Vagina (tissue), 2 donors: Measurements from ENCODE around the gene TMC7. TPM values are rescaled to one million over a fixed set of nuclear protein-coding genes. Genes with fewer than 3 reads are reported as not detected.

Source experiments
- DNase-seq, 2 donors: peaks; one replicate each; pipeline ENCODE4 v3.0.0-alpha.2; 2017; ENCODE audit errors: extremely low spot score in 2 of 2
- H3K27ac ChIP-seq: fragments of 200-600 bp; sonication (generic); one replicate; pipeline ENCODE4 v1.5.1; 2019
- H3K27me3 ChIP-seq: fragments of 200-600 bp; sonication (generic); one replicate; pipeline ENCODE4 v1.5.1; 2019
- H3K36me3 ChIP-seq, 2 donors: fragments of 200-600 bp; sonication (generic); one replicate each; pipeline ENCODE4 v1.5.1; 2017 to 2019
- H3K4me1 ChIP-seq: fragments of 200-600 bp; sonication (generic); one replicate; pipeline ENCODE4 v1.5.1; 2019
- H3K4me3 ChIP-seq, 2 donors: fragments of 200-600 bp; sonication (generic); 1 replicate in 1 of 2; 2 replicates in 1 of 2; pipeline ENCODE4 v1.5.1; 2016 to 2019
- H3K9me3 ChIP-seq: fragments of 200-600 bp; sonication (generic); one replicate; pipeline ENCODE4 v1.5.1; 2019
- POLR2A ChIP-seq, 2 donors: fragments of 450-650 bp; IDR thresholded peaks; one replicate each; pipeline ENCODE4 v1.6.1; 2017; ENCODE audit warnings: antibody characterized with exemption in 2 of 2, mild to moderate bottlenecking in 2 of 2, moderate library complexity in 2 of 2
- POLR2AphosphoS5 ChIP-seq, 2 donors: sonication (generic); formaldehyde crosslinking; IDR thresholded peaks; one replicate each; pipeline ENCODE4 v1.9.0; 2017; ENCODE audit warnings: antibody characterized with exemption in 2 of 2, mild to moderate bottlenecking in 2 of 2, low read depth in 1 of 2; ENCODE audit not compliant: insufficient read depth in 1 of 2
- intact Hi-C: fragments of 100-400 bp; cut with DNase I; formaldehyde crosslinking; loops from one replicate; pipeline ENCODE4 v1.15.1; 2023
- total RNA-seq: library from RNA; depleted of rRNA; stranded (reverse); fragments of >200 nt; gene quantifications from one replicate; pipeline ENCODE4 v1.2.3, GENCODE V29; 2016
- TF ChIP-seq, protein P1 (sequence below), 3 experiments: fragments of 450-650 bp in 2 of 3; fragments of 200-600 bp in 1 of 3; sonication (generic) in 1 of 3; IDR thresholded peaks; one replicate each; pipeline ENCODE4 v1.5.1; 2017 to 2019; ENCODE audit warnings: antibody characterized with exemption in 3 of 3, mild to moderate bottlenecking in 2 of 3, moderate library complexity in 2 of 3

The TMC7 gene
- total RNA-seq, 1 donor from 2014 or later: 1.7 TPM

DNA sequence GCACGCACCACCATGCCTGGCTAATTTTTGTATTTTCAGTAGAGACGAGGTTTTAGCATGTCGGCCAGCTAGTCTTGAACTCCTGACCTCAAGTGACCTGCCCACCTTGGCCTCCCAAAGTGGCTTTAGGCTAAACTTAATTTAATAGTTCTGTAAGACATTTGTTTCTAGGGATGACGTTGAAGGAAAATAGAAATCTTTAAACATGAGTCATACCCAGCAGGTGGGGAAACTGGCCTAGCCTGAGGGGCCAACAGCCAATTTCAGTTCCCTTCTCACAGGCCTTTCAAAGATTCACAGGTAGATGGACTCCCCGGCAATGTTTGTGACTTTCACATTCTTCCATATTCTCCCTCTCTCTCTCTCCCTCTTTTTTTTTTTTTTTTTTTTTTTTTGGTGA is 111.9 kb downstream of the TMC7 start:
- intact Hi-C loops: no loop called here
- no peak for DNase-seq
- H3K27me3 ChIP-seq: no peaks in the 10 kb centered on the region
- no peaks in the 10 kb centered on the region for H3K36me3 ChIP-seq
- H3K27ac ChIP-seq: no peak overlapping the region
- no peak overlapping the region for H3K4me3 ChIP-seq
- H3K4me1 ChIP-seq: no peaks in the 10 kb centered on the region
- no peaks in the 10 kb centered on the region for H3K9me3 ChIP-seq
- TF ChIP-seq POLR2A (IDR thresholded peaks at IDR 0.05) (no peak), POLR2AphosphoS5 (IDR thresholded peaks at IDR 0.05; ENCODE audit: insufficient read depth in 1 of 2, low read depth in 1 of 2) (no peak)
- TF ChIP-seq, protein P1, sequence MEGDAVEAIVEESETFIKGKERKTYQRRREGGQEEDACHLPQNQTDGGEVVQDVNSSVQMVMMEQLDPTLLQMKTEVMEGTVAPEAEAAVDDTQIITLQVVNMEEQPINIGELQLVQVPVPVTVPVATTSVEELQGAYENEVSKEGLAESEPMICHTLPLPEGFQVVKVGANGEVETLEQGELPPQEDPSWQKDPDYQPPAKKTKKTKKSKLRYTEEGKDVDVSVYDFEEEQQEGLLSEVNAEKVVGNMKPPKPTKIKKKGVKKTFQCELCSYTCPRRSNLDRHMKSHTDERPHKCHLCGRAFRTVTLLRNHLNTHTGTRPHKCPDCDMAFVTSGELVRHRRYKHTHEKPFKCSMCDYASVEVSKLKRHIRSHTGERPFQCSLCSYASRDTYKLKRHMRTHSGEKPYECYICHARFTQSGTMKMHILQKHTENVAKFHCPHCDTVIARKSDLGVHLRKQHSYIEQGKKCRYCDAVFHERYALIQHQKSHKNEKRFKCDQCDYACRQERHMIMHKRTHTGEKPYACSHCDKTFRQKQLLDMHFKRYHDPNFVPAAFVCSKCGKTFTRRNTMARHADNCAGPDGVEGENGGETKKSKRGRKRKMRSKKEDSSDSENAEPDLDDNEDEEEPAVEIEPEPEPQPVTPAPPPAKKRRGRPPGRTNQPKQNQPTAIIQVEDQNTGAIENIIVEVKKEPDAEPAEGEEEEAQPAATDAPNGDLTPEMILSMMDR (IDR thresholded peaks at IDR 0.05): no peak

DNA sequence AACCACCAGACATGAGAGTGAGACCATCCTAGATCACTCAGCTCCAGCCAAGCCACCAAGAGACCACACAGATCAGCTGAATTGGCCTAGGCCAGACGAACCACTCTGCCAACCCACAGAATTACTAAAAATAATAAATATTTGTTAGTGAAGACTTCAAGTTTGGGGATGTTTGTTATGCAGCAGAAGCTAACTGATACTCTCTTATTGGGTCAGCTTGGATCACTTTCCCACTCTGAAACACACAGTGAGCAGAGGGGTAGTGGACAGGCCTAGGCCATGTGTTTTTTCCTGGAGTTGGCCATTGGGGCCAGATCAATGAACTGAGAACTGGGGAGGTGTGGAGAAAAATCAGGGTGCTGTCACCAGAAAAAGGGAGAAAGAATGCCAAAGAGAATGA is 114.4 kb downstream of the TMC7 start:
- no peak for DNase-seq
- TF ChIP-seq, protein P1 (IDR thresholded peaks at IDR 0.05): no peak
- TF ChIP-seq POLR2A (IDR thresholded peaks at IDR 0.05): no peak
- TF ChIP-seq POLR2AphosphoS5 (IDR thresholded peaks at IDR 0.05; ENCODE audit: insufficient read depth in 1 of 2, low read depth in 1 of 2): no peak
- Histone ChIP-seq H3K36me3 (no peaks in the 10 kb centered on the region), H3K4me1 (no peaks in the 10 kb centered on the region), H3K4me3 (no peak overlapping the region), H3K9me3 (no peaks in the 10 kb centered on the region), H3K27me3 (no peaks in the 10 kb centered on the region), H3K27ac (no peak overlapping the region)
- intact Hi-C loops: no loop called here

DNA sequence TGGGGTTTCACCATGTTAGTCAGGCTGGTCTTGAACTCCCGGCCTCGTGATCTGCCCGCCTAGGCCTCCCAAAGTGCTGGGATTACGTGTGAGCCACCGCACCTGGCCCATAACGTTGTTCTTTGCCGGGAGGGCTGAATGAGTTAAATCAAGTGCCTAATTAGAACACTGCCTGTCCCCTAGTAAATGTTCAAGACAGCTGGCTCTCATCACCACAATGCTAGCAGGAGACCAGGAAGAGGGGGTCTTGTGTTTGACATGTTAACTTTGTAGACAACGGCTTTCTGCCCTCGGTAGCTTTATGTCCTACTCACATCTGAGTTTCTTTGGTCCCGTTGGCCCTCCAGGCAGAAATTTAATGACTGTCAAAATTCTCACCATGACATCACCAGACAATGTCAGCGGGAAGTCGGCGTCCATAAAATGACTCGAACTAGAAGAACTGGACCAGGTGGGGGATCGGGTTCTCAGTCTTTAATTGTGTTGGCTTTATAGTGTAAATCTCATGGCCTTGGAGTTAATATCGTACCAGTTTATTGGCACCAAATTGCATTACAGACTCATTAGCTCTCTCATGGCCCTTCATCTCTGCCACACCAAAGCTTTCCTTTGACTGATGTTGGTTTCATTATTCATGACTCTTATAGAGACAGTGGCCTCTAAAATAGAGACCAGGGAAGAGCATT is 118.6 kb downstream of the TMC7 start:
- no peaks in the 10 kb centered on the region for H3K27me3 ChIP-seq
- no peak overlapping the region for H3K4me3 ChIP-seq
- no peak overlapping the region for H3K27ac ChIP-seq
- H3K4me1 ChIP-seq: no peaks in the 10 kb centered on the region
- DNase-seq: no peak
- intact Hi-C loops: no loop called here
- H3K36me3 ChIP-seq: no peaks in the 10 kb centered on the region
- TF ChIP-seq POLR2A (IDR thresholded peaks at IDR 0.05) (no peak), POLR2AphosphoS5 (IDR thresholded peaks at IDR 0.05; ENCODE audit: insufficient read depth in 1 of 2, low read depth in 1 of 2) (no peak)
- TF ChIP-seq, protein P1 (IDR thresholded peaks at IDR 0.05): no peak
- no peaks in the 10 kb centered on the region for H3K9me3 ChIP-seq

DNA sequence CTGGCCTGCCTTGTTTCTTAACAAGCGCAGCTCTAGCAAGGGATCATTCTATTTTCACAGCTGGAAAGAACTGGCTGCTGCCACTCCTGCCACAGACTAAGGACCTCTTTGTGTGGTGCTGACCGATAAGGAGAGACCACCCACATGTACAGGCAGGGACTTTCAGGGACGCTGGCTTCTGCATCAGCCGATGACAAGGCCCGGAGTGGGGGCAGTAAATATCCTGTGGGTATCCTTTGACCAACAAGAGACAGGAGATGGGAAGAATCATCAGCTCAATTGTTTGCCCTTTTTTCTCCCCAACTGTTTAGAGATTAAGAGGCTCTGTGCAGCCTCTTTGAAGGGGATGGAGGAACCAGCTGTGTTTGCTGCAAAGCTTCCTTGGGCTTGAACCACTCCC is 120.9 kb downstream of the TMC7 start:
- Histone ChIP-seq H3K4me3 (no peak overlapping the region), H3K9me3 (no peaks in the 10 kb centered on the region), H3K36me3 (no peaks in the 10 kb centered on the region), H3K4me1 (no peaks in the 10 kb centered on the region), H3K27me3 (no peaks in the 10 kb centered on the region), H3K27ac (no peak overlapping the region)
- intact Hi-C loops: no loop called here
- DNase-seq: no peak
- TF ChIP-seq POLR2AphosphoS5 (IDR thresholded peaks at IDR 0.05; ENCODE audit: insufficient read depth in 1 of 2, low read depth in 1 of 2) (no peak), POLR2A (IDR thresholded peaks at IDR 0.05) (no peak)
- TF ChIP-seq, protein P1 (IDR thresholded peaks at IDR 0.05): no peak

DNA sequence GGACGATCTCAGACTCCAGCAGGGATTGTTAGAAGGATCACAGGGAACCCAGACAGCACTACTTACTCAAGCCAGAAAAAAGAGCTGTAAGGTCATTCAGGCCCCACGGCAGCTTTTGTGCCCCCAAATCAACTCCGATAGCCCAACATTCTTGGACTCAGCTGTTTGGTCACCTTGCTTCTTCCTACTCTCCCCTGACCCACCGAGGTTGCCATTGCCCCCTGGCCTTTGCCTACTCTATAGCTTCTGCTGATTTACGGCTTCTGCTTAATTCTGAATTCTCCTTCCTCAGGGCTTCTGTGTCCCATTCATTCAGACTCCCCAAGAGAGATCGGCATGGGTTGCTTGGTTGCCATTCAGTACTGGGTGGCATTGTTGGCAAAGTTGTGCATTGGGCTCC is 121.4 kb downstream of the TMC7 start:
- intact Hi-C loops: no loop called here
- Histone ChIP-seq H3K9me3 (no peaks in the 10 kb centered on the region), H3K36me3 (no peaks in the 10 kb centered on the region), H3K4me1 (no peaks in the 10 kb centered on the region), H3K27ac (no peak overlapping the region), H3K27me3 (no peaks in the 10 kb centered on the region), H3K4me3 (no peak overlapping the region)
- TF ChIP-seq POLR2AphosphoS5 (IDR thresholded peaks at IDR 0.05; ENCODE audit: insufficient read depth in 1 of 2, low read depth in 1 of 2) (no peak), POLR2A (IDR thresholded peaks at IDR 0.05) (no peak)
- TF ChIP-seq, protein P1 (IDR thresholded peaks at IDR 0.05): no peak
- DNase-seq: no peak
